Neuron (in vitro differentiated cells): ENCODE results near the gene GLRX3.

ENCODE experiments used
- H2AFZ ChIP-seq: one replicate; pipeline ENCODE4 v1.6.1; 2013; ENCODE audit warnings: low read depth, mild to moderate bottlenecking, inconsistent platforms, low read length, moderate library complexity
- H3K27me3 ChIP-seq: one replicate; pipeline ENCODE4 v1.6.1; 2013; ENCODE audit warnings: low read length; ENCODE audit not compliant: insufficient read depth
- H3K36me3 ChIP-seq: one replicate; pipeline ENCODE4 v1.6.1; 2013; ENCODE audit warnings: low read length; ENCODE audit not compliant: insufficient read depth
- H3K4me1 ChIP-seq: one replicate; pipeline ENCODE4 v1.6.1; 2013; ENCODE audit warnings: low read length; ENCODE audit not compliant: insufficient read depth
- H3K4me3 ChIP-seq: 2 replicates; pipeline ENCODE4 v1.5.1; 2013; ENCODE audit warnings: mild to moderate bottlenecking, low read length, moderate library complexity
- H3K9me3 ChIP-seq: one replicate; pipeline ENCODE4 v1.6.1; 2013; ENCODE audit warnings: low read length

Gene GLRX3

GRCh38 chr10:130146042-130146441, 9.9 kb downstream of the GLRX3 start:
- H3K9me3 ChIP-seq, result no peaks in the 10 kb centered on the region
- no peak overlapping the region for H2AFZ ChIP-seq
- peaks cover 3% of the 10 kb centered on the region for H3K4me1 ChIP-seq
- H3K27me3 ChIP-seq, result no peaks in the 10 kb centered on the region
- peaks cover 38% of the 10 kb centered on the region for H3K36me3 ChIP-seq
- H3K4me3 ChIP-seq, result no peak overlapping the region

GRCh38 chr10:130159192-130159794, 23.1 kb downstream of the GLRX3 start:
- Histone ChIP-seq H2AFZ (no peak overlapping the region), H3K4me3 (no peak overlapping the region), H3K36me3 (peaks cover 37% of the 10 kb centered on the region), H3K9me3 (peaks cover 3% of the 10 kb centered on the region), H3K27me3 (no peaks in the 10 kb centered on the region), H3K4me1 (peaks cover 7% of the 10 kb centered on the region)

- no peak overlapping the region for H2AFZ ChIP-seq
- no peaks in the 10 kb centered on the region for H3K27me3 ChIP-seq
- peaks cover 7% of the 10 kb centered on the region for H3K4me1 ChIP-seq
- H3K4me3 ChIP-seq, result no peak overlapping the region
- peaks cover 38% of the 10 kb centered on the region for H3K36me3 ChIP-seq
- peaks cover 1% of the 10 kb centered on the region for H3K9me3 ChIP-seq
Observed at GRCh38 chr10:130160775-130161174, 24.6 kb downstream of the GLRX3 start.

- Histone ChIP-seq H3K4me3 (no peak overlapping the region), H3K4me1 (peaks cover 7% of the 10 kb centered on the region), H3K36me3 (peaks cover 38% of the 10 kb centered on the region), H2AFZ (no peak overlapping the region), H3K27me3 (no peaks in the 10 kb centered on the region), H3K9me3 (no peaks in the 10 kb centered on the region)
Observed at GRCh38 chr10:130161331-130161730, 25.1 kb downstream of the GLRX3 start.

- H3K36me3 ChIP-seq, result peaks cover 49% of the 10 kb centered on the region
- no peak overlapping the region for H3K4me3 ChIP-seq
- no peaks in the 10 kb centered on the region for H3K27me3 ChIP-seq
- no peaks in the 10 kb centered on the region for H3K9me3 ChIP-seq
- no peak overlapping the region for H2AFZ ChIP-seq
- H3K4me1 ChIP-seq, result no peaks in the 10 kb centered on the region
Observed at GRCh38 chr10:130167193-130167592, 31.0 kb downstream of the GLRX3 start.

GRCh38 chr10:130167707-130168106, 31.5 kb downstream of the GLRX3 start:
- Histone ChIP-seq H3K4me1 (no peaks in the 10 kb centered on the region), H3K36me3 (peaks cover 45% of the 10 kb centered on the region), H3K4me3 (no peak overlapping the region), H3K27me3 (no peaks in the 10 kb centered on the region), H3K9me3 (no peaks in the 10 kb centered on the region), H2AFZ (no peak overlapping the region)

GRCh38 chr10:130169136-130169859, 33.1 kb downstream of the GLRX3 start:
- Histone ChIP-seq H3K4me3 (no peak overlapping the region), H3K9me3 (no peaks in the 10 kb centered on the region), H3K27me3 (no peaks in the 10 kb centered on the region), H3K4me1 (no peaks in the 10 kb centered on the region), H3K36me3 (peaks cover 51% of the 10 kb centered on the region), H2AFZ (no peak overlapping the region)

- Histone ChIP-seq H3K4me3 (no peak overlapping the region), H3K4me1 (no peaks in the 10 kb centered on the region), H3K9me3 (no peaks in the 10 kb centered on the region), H3K36me3 (peaks cover 55% of the 10 kb centered on the region), H2AFZ (no peak overlapping the region), H3K27me3 (no peaks in the 10 kb centered on the region)
Observed at GRCh38 chr10:130171196-130171595, 35.0 kb downstream of the GLRX3 start.

- Histone ChIP-seq H3K4me3 (no peak overlapping the region), H2AFZ (no peak overlapping the region), H3K27me3 (no peaks in the 10 kb centered on the region), H3K4me1 (no peaks in the 10 kb centered on the region), H3K36me3 (peaks cover 46% of the 10 kb centered on the region), H3K9me3 (no peaks in the 10 kb centered on the region)
Observed at GRCh38 chr10:130174328-130174727, 38.1 kb downstream of the GLRX3 start.

GRCh38 chr10:130175074-130175473, 38.9 kb downstream of the GLRX3 start:
- peaks cover 45% of the 10 kb centered on the region for H3K36me3 ChIP-seq
- H3K4me1 ChIP-seq, result no peaks in the 10 kb centered on the region
- H2AFZ ChIP-seq, result no peak overlapping the region
- H3K27me3 ChIP-seq, result no peaks in the 10 kb centered on the region
- no peaks in the 10 kb centered on the region for H3K9me3 ChIP-seq
- H3K4me3 ChIP-seq, result no peak overlapping the region

GRCh38 chr10:130177250-130177649, 41.1 kb downstream of the GLRX3 start:
- H3K9me3 ChIP-seq, result no peaks in the 10 kb centered on the region
- H3K4me3 ChIP-seq, result no peak overlapping the region
- H3K27me3 ChIP-seq, result no peaks in the 10 kb centered on the region
- H3K36me3 ChIP-seq, result peaks cover 57% of the 10 kb centered on the region
- no peaks in the 10 kb centered on the region for H3K4me1 ChIP-seq
- H2AFZ ChIP-seq, result no peak overlapping the region

GRCh38 chr10:130179640-130180039, 43.4 kb downstream of the GLRX3 start:
- Histone ChIP-seq H3K4me1 (no peaks in the 10 kb centered on the region), H3K4me3 (no peak overlapping the region), H3K9me3 (no peaks in the 10 kb centered on the region), H3K27me3 (no peaks in the 10 kb centered on the region), H2AFZ (no peak overlapping the region), H3K36me3 (peaks cover 55% of the 10 kb centered on the region)

GRCh38 chr10:130180416-130180815, 44.2 kb downstream of the GLRX3 start:
- Histone ChIP-seq H2AFZ (no peak overlapping the region), H3K36me3 (peaks cover 56% of the 10 kb centered on the region), H3K27me3 (no peaks in the 10 kb centered on the region), H3K9me3 (no peaks in the 10 kb centered on the region), H3K4me1 (no peaks in the 10 kb centered on the region), H3K4me3 (no peak overlapping the region)

GRCh38 chr10:130181858-130182257, 45.7 kb downstream of the GLRX3 start:
- Histone ChIP-seq H3K36me3 (peaks cover 67% of the 10 kb centered on the region), H3K4me3 (no peak overlapping the region), H3K9me3 (no peaks in the 10 kb centered on the region), H3K4me1 (no peaks in the 10 kb centered on the region), H3K27me3 (no peaks in the 10 kb centered on the region), H2AFZ (no peak overlapping the region)
